ENCODE data around the gene SLC35A2.
"Not testable (repeated sequence)": the region's sequence is repeated elsewhere in the genome, so short reads cannot be mapped to it uniquely, and the experiment has no call there.

The SLC35A2 gene

GRCh38 chrX:48902776-48903175, 8.7 kb downstream of the SLC35A2 start:
- FAIRE-seq (no peak), DNase-seq (ENCODE audit: low spot score) (no peak)

- DNase-seq (ENCODE audit: low spot score) (no peak), FAIRE-seq (no peak)
Observed at GRCh38 chrX:48902135-48902534, 9.3 kb downstream of the SLC35A2 start.

GRCh38 chrX:48901069-48901468, 10.4 kb downstream of the SLC35A2 start:
- FAIRE-seq: no peak
- DNase-seq (ENCODE audit: low spot score): no peak

- no peak for FAIRE-seq
Observed at GRCh38 chrX:48899078-48899410, 12.4 kb downstream of the SLC35A2 start.

GRCh38 chrX:48897625-48898306, 13.7 kb downstream of the SLC35A2 start, which contains the start of the genes PQBP1 and TIMM17B:
Gene PQBP1, plus strand, starts transcription at chrX:48897930. Its CDS starts 580 bp downstream, at chrX:48898510.
Gene TIMM17B, minus strand, starts transcription at chrX:48897768. Its CDS starts 19 bp downstream, at chrX:48897749.
- FAIRE-seq: peak; percentile 93
- peak; percentile 90 for DNase-seq (ENCODE audit: low spot score)

More at GRCh38 chrX:48899078-48899410, 12.4 kb downstream of the SLC35A2 start:
- no peak for DNase-seq (ENCODE audit: low spot score)

- peak; percentile 60 for DNase-seq (ENCODE audit: low spot score)
- peak; percentile 48 for FAIRE-seq
Observed at GRCh38 chrX:48897157-48897624, 14.3 kb downstream of the SLC35A2 start.

GRCh38 chrX:48896611-48897011, 14.8 kb downstream of the SLC35A2 start:
- no peak for FAIRE-seq
- DNase-seq (ENCODE audit: low spot score): no peak

- FAIRE-seq (no peak), DNase-seq (ENCODE audit: low spot score) (no peak)
Observed at GRCh38 chrX:48894891-48895290, 16.6 kb downstream of the SLC35A2 start.

GRCh38 chrX:48893556-48894348, 17.7 kb downstream of the SLC35A2 start:
- no peak for FAIRE-seq
- DNase-seq (ENCODE audit: low spot score): no peak

GRCh38 chrX:48892896-48893295, 18.6 kb downstream of the SLC35A2 start:
- FAIRE-seq (no peak), DNase-seq (ENCODE audit: low spot score) (no peak)

- FAIRE-seq (peak; percentile 81), DNase-seq (ENCODE audit: low spot score) (peak; percentile 73)
Observed at GRCh38 chrX:48891402-48892288, 19.8 kb downstream of the SLC35A2 start.

- FAIRE-seq: no peak
- no peak for DNase-seq (ENCODE audit: low spot score)
Observed at GRCh38 chrX:48890934-48891401, 20.5 kb downstream of the SLC35A2 start.

- DNase-seq (ENCODE audit: low spot score): no peak
- no peak for FAIRE-seq
Observed at GRCh38 chrX:48890296-48890925, 21.0 kb downstream of the SLC35A2 start.

GRCh38 chrX:48886586-48886985, 24.9 kb downstream of the SLC35A2 start:
- not testable (repeated sequence) for FAIRE-seq; DNase-seq (ENCODE audit: low spot score)

GRCh38 chrX:48883729-48884128, 27.7 kb downstream of the SLC35A2 start:
- no peak for DNase-seq (ENCODE audit: low spot score)
- no peak for FAIRE-seq

- FAIRE-seq; DNase-seq (ENCODE audit: low spot score): not testable (repeated sequence)
Observed at GRCh38 chrX:48876944-48877343, 34.5 kb downstream of the SLC35A2 start.

GRCh38 chrX:48872017-48872416, 39.4 kb downstream of the SLC35A2 start:
- not testable (repeated sequence) for FAIRE-seq; DNase-seq (ENCODE audit: low spot score)

GRCh38 chrX:48864210-48864609, 47.2 kb downstream of the SLC35A2 start:
- peak; percentile 89 for FAIRE-seq

GRCh38 chrX:48854898-48855297, 56.5 kb downstream of the SLC35A2 start:
- DNase-seq (ENCODE audit: low spot score) (peak; percentile 20), FAIRE-seq (no peak)

More at GRCh38 chrX:48864210-48864609, 47.2 kb downstream of the SLC35A2 start:
- peak; percentile 67 for DNase-seq (ENCODE audit: low spot score)

- not testable (repeated sequence) for FAIRE-seq
Observed at GRCh38 chrX:48854121-48854804, 57.2 kb downstream of the SLC35A2 start.

More at GRCh38 chrX:48854121-48854804, 57.2 kb downstream of the SLC35A2 start:
- DNase-seq (ENCODE audit: low spot score): not testable (repeated sequence)
